Hematopoietic multipotent progenitor cell (in vitro differentiated cells): ENCODE measurements around the gene C1QL2. TPM values are rescaled to one million over a fixed set of nuclear protein-coding genes. Genes with fewer than 3 reads are reported as not detected.

Source experiments
- DNase-seq, 3 donors: peaks; one replicate each; pipeline ENCODE4 v3.0.0-alpha.2; 2011 to 2015; ENCODE audit warnings: low read depth in 2 of 3, low spot score in 2 of 3
- total RNA-seq: library from RNA; depleted of rRNA; stranded (reverse); fragments of >200 nt; gene quantifications from one replicate; pipeline ENCODE4 v1.2.3, GENCODE V29; 2012

Gene C1QL2
- not detected for total RNA-seq

DNA sequence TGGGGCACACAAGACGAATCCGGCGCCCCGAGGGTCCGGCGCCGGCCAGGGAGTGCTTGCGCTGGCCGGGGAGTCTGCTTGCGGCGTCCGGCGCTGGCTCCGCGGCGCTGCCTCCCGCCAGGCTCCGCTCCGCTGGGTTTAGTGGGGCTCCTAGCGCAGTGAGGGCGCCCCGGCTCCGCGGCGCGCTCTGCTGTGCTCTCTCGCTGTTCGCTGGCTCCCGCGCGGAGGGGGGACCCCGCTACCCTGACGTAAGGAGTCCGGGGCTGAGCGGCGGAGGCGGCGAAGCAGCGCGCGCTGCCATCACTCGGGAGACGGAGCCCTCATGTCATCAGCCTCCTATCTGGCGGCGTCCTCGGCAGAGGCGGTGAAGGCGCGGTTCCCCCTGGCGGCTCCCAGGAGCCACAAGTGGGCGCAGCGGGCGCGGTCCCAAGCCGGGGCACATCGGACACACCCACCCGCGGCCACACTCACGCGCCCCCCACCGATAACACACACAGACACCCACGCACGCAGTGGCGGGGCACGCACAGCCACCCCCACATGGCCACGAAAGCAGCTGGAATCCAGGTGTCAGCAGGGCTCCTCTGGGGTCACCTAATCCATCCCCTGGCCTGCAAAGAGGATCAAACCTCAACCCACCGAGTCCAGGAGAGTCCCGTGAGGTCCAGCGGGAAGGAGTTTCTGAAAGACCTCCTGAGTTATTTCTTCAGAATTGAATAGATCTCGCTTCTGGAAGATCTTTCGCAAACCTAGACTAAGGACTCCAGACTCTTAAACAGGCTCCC is at the start of gene C1QL2:
TSS of gene C1QL2 (minus strand) at position 189 of the 785 bp plus-strand sequence. CDS start 482 bp downstream, outside the sequence.
- DNase-seq: peak in 2 of 3 donors; percentile 26 to 27

DNA sequence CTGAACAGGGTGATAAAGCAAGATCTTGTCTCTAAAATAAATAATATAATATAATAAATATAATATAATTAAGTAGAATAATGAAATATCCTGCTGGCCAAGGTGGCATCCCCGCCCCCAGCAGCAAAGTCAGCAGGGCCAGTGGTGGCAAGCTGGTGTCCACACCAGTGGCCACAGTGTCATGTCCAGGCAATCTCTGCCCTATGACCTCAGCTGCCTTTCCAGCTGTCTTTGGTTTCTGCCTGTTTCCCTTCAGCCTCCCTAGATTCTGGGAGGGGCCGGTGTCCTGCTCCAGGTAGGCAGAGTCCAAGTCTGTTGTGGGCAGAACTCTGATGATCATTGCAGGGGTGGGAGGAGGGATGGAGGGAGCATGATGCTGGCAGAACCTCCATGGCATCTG is 48.9 kb upstream of the C1QL2 start:
- no peak for DNase-seq

DNA sequence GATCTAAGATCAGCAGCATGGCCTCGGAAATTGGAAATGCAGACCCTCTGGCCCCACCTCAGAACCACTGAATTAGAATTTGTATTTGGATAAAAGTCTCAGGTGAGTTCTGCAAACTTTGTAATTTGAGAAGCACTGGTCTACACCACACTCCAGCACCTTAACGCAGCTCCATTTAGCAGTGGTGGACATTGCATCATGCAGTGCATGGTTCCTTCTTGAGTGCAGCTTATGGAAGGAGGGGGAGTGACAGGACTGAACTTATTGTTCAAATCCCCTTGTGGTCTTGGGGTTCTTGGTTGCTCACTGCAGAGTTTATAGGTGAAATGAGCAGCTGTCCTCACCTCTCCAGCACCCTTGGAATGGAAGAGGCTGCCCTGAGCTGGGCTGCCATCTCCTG is 47.6 kb upstream of the C1QL2 start:
- DNase-seq: no peak

- no peak for DNase-seq
These were observed 46.6 kb upstream of the C1QL2 start for GRCh38 chr2:119205001-119205706.

DNA sequence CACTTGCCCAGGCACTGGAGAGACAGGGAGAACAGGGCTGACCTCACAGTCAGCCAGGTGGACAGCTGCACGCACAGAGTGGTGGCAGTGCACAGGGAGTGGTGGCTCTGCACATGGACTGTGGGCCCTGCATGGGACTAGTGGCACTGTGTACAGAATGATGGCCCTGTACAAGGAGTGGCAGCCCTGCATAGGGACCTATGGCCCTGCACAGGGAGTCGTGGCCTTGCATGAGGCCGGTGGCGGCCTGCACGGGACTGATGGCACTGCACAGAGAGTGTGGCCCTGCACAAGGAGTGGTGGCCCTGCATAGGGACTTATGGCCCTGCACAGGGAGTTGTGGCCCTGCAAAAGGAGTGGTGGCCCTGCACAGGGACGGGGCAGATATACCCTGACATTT is 46.0 kb upstream of the C1QL2 start:
- DNase-seq: no peak

DNA sequence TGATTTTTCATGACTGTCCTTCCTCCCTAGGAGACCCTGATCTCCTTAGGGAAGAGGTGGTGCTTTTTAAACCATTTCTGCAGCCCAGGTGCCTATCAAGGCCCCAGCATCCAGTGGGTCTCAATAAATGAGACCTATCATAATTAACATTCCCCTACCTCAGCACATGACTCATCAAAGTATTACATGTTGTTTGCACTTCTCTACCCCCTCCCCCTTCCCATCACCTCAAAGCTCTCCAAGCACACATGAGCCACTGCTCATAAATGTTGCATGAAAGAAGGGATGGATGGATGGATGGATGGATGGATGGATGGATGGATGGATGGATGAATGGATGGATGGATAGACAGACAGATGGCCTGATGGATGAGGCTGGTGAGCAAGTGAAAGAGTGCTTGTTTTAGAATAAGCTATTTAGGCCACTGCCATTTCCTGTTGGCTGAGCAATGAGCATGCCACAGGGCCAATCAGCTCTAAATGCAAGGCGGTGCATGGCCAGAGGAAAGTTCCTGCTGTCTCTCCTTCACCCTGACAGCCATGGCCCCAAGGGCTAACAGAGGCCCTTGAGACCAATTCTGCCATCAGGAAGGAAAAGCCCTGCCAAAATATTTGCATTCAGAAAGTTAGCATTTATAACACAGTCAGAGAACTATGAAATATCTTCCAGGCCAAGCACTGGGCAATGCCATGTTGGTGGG is 44.2 kb upstream of the C1QL2 start:
- no peak for DNase-seq

GRCh38 chr2:119201815-119202214 is 43.3 kb upstream of the C1QL2 start:
- DNase-seq: no peak

DNA sequence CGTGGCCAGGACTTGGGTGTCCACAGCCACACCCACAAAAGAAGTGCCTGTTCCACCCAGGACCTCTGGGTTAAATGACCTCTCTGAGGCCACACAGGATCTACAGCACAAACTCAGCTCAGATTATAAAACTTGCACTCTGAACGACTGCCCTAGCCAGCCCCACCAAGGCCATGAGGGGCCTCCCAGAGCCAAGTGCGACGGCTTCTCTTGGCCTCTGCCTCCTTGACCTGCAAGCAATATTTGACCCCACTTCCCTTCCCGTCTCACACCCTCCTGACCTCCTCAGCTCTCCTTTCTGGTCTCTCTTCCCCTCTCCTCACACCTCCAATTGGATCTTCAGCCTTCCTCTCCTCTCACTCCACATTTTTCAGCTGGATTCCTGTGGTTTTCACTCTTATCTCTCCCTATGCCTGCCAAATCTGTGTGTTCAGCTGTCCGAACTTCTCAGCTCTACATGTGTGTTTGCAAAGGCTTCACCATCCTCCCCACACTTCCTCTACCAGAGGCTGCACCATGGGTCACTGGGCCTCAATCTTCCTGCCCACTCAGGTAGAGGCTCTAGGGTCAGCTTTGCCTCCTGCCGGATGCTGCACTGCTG is 39.8 kb upstream of the C1QL2 start:
- DNase-seq: no peak

GRCh38 chr2:119197529-119198239 is 39.1 kb upstream of the C1QL2 start:
- no peak for DNase-seq

- DNase-seq: no peak
These were observed 38.5 kb upstream of the C1QL2 start for GRCh38 chr2:119197126-119197405.

GRCh38 chr2:119196301-119197125 is 38.0 kb upstream of the C1QL2 start:
- no peak for DNase-seq

DNA sequence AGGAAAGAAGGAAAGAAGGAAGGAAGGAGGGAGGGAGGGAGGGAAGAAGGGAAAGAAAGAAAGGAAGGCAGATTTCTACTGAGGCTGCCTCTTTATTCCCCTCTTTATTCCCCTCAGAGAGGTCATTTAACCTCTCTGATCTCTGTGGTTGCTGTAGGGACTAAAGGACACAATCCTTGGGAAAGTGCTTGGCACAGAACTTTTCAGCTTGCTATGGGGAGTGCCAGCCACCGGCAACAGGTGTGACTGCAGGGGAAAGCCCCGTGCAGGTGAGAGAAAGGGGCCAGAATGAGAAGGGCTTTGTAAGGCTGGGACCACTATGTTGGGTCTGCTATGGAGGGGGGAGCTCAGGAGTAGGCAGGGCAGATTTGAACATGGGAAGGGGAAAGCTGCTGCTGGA is 37.3 kb upstream of the C1QL2 start:
- no peak for DNase-seq

- DNase-seq: no peak
These were observed 36.5 kb upstream of the C1QL2 start for GRCh38 chr2:119195001-119195400.

GRCh38 chr2:119192893-119193292 is 34.3 kb upstream of the C1QL2 start:
- no peak for DNase-seq

- peak in 2 of 3 donors; percentile 22 to 62 for DNase-seq
These were observed 32.0 kb upstream of the C1QL2 start for GRCh38 chr2:119190321-119191111.

- DNase-seq: no peak
These were observed 26.0 kb upstream of the C1QL2 start for GRCh38 chr2:119184512-119184911.

DNA sequence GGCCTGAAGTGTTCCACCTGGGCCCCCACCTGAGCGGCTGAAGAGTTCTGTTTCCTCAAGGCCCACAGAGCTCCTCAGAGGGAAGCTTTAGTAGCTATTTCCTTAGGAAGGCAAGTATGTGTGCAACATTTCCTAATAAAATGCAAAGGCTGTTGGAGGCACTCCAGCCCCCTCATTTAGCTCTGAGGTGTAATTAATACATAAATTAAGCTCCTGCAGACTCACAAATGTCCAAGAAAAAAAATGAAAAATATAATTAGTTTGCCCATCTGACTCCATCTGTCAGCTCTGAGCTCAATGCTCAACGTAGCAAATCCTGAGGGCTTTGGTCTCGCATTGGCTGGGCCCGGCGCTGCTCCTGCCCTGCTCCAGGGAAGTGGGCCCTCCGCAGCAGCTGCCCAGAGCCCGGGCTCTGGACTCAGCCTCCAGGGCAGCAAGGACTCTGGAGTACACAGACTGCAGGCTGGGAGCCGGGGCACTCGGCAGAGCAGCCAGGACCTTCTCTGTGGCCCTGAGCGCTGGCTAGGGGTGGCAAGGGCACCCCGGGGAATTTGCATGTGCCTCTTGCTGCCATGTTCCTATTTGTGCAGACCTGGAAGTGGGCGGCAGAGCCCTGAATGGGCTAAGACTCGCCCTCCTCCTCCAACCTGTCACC is 23.4 kb upstream of the C1QL2 start:
- no peak for DNase-seq

DNA sequence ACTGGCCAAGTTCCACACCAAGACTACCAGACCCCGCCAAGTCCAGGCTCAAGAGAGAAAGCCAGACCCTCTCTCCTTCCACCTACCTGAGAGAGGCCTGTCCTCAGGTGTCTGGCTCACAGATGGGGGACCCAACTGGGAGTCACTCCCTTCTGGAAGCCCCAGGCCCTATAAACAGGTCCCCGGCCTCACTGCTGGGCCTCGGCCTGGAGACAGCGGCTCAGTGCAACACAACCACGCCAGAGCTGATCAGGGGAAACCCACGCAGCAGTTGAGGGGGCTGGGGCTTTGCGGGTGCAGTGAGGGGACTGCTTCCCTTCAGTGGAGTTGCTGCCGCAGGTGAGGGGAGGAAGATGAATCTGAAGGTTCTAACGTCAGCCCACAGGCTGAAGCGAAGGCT is 22.8 kb upstream of the C1QL2 start:
- no peak for DNase-seq

DNA sequence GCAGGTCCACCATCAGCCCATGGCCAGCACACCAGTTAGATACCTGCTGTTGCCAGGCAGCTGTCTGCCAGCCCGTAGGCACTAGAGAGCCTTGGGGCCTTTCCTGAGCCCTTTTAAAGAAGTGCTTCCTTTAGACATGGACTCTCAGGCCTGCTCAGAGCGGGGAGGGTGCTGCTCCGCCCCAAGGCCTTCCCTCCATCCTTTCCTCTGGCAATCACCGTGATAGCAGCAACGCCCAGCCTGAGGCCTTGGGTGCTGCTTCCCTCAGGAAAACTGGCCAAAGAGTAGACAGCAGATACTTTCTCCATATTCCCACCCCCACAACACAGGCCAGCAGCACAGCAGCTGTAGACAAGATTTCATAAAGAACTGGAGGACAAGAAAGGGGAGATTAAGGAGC is 22.3 kb upstream of the C1QL2 start:
- no peak for DNase-seq
